IPS-18a (cell line): ENCODE data around the gene RRP36.
A peak's percentile ranks its signal among the peaks of the same experiment; 100 is the strongest.

Source experiments
- H3K27ac ChIP-seq: one replicate; pipeline ENCODE4 v1.5.1; 2013; ENCODE audit warnings: low read length
- H3K27me3 ChIP-seq: one replicate; pipeline ENCODE4 v1.6.1; 2013; ENCODE audit warnings: mild to moderate bottlenecking, low read length; ENCODE audit not compliant: control insufficient read depth, insufficient read depth
- H3K36me3 ChIP-seq: one replicate; pipeline ENCODE4 v1.6.1; 2013; ENCODE audit warnings: low read depth, low read length; ENCODE audit not compliant: control insufficient read depth
- H3K4me1 ChIP-seq: one replicate; pipeline ENCODE4 v1.6.1; 2013; ENCODE audit warnings: low read depth, low read length; ENCODE audit not compliant: control insufficient read depth
- H3K4me3 ChIP-seq: one replicate; pipeline ENCODE4 v1.5.1; 2013; ENCODE audit warnings: low read length
- H3K9ac ChIP-seq: one replicate; pipeline ENCODE4 v1.6.1; 2013; ENCODE audit warnings: mild to moderate bottlenecking, low read length, moderate library complexity
- H3K9me3 ChIP-seq: one replicate; pipeline ENCODE4 v1.6.1; 2013; ENCODE audit warnings: low read depth, low read length; ENCODE audit not compliant: control insufficient read depth

The RRP36 gene, protein sequence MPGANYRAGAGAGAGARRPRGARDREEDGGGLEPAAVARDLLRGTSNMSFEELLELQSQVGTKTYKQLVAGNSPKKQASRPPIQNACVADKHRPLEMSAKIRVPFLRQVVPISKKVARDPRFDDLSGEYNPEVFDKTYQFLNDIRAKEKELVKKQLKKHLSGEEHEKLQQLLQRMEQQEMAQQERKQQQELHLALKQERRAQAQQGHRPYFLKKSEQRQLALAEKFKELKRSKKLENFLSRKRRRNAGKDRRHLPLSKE

DNA sequence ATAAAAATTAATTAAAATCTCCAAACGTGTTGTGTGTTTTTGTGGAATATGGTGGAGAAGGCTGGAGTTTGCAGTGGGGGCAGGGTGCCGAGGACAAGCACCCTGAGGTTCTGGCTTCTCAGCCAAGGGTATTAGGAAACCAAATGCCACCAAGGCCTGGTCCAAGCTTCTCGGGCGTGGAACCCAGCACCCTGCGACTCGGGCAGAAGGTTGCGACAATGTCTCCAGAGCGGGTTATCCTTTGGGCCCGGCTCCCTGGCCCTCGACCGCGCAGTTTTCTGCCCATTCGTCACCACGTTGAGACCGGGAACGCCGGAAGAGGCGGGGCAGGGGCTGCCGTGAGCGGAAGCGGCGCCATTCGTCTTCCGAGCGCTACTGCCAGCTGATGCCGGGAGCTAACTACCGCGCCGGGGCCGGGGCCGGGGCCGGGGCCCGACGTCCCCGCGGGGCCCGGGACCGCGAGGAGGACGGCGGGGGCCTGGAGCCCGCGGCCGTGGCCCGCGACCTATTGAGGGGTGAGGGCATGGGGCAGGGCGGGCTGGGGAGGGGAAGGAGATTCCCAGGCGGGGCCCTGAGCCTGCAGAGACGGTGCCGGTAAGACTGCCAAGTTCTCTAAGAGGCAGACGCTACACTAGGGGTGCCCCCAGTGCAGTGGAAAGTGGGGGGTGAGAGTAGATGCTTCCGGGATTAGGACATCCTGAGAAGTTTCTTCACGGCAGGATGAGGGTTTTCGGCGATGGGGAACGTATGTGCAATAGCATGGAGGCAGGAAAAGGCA, at the start of gene RRP36:
TSS of gene RRP36 (plus strand) at position 354 of the 778 bp plus-strand sequence. CDS start at position 386, 32 bp downstream.
- H3K27ac ChIP-seq: peak within 1 kb of the TSS; percentile 82
- H3K36me3 ChIP-seq: peaks cover 41% of the 10 kb centered on the region
- H3K27me3 ChIP-seq: no peaks in the 10 kb centered on the region
- peak within 1 kb of the TSS; percentile 97 for H3K4me3 ChIP-seq
- peak within 1 kb of the TSS; percentile 90 for H3K9ac ChIP-seq
- no peaks in the 10 kb centered on the region for H3K4me1 ChIP-seq
- H3K9me3 ChIP-seq: no peaks in the 10 kb centered on the region

DNA sequence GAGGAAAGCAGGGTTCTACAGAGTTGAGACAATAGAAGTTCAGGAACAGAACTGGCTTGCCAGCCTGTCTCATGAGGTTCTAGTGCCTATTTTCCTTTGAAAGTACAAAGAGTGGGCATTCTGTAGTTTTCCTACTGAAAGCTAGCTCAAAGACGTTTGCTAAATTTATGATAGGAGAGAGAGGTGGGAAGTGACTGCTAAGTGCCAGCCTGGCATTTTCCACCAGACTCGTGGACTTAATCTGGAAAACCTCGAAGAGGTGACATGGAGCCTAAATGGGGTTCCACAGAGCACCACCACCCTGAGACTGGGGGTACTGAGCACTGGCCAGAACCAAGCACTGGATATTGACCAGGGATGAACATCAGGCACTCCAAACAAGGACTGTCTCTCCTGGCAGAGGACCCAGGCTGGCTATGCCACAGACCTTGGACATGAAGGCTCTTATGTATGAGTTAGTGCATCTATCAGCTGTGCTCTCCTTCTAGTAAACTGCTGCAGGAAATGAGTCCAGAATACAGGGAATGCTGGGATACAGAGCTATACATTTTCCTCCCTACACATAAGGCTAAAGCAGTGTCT, 49.6 kb upstream of the RRP36 start:
- no peaks in the 10 kb centered on the region for H3K4me1 ChIP-seq
- no peaks in the 10 kb centered on the region for H3K9me3 ChIP-seq
- H3K9ac ChIP-seq: no peak overlapping the region
- H3K27me3 ChIP-seq: no peaks in the 10 kb centered on the region
- H3K27ac ChIP-seq: no peak overlapping the region
- no peak overlapping the region for H3K4me3 ChIP-seq
- H3K36me3 ChIP-seq: no peaks in the 10 kb centered on the region

DNA sequence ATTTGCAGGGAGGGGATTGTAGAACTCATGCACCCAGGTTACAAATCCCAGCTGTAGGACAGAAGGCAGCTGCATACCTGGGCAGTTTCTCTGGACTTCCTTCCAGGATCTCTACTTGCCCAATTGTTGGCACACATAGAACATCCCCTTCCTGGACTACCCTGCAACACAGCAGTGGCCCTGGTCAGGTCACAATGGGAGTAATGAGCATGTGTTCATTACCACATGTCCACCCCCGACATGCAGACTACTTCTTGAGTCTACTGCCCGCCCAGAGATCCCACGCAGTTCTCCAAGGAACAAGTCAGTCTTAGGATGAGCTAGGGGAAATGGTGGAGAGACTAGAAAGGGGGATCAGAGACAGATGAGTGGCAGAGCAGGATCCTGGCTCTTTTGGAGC, 47.5 kb upstream of the RRP36 start:
- Histone ChIP-seq H3K4me3 (no peak overlapping the region), H3K27ac (no peak overlapping the region), H3K4me1 (no peaks in the 10 kb centered on the region), H3K9me3 (no peaks in the 10 kb centered on the region), H3K9ac (no peak overlapping the region), H3K36me3 (no peaks in the 10 kb centered on the region), H3K27me3 (no peaks in the 10 kb centered on the region)

DNA sequence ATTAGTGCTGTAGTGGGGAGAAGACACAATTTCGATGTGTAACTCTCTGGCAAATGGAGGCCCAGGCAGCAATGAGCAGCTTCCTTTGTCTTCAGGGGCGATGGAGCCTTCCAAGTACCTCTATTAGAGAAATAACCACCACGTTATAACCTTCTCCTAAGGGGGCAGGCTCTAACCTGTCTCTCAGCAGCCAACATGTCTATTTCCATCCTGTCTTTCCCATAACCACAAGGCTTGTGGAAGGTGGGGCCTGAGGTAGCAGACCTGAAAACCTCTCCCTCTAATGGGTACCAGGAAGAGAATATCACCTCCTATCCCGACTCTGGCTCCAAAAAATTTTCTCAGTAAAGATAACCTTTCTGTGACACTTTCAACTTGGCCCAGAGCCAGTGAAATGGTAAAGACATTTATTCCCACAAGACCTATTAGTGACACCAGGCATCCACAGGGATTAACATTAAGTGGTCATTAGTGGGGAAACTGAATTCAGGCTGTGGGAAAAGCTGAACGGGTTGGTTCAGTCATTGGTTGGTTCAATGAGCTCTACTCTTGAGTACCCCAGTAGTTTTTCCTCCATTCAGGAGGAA, 46.4 kb upstream of the RRP36 start:
- Histone ChIP-seq H3K36me3 (no peaks in the 10 kb centered on the region), H3K9ac (no peak overlapping the region), H3K27me3 (no peaks in the 10 kb centered on the region), H3K9me3 (no peaks in the 10 kb centered on the region), H3K27ac (no peak overlapping the region), H3K4me3 (no peak overlapping the region), H3K4me1 (peaks cover 5% of the 10 kb centered on the region)

DNA sequence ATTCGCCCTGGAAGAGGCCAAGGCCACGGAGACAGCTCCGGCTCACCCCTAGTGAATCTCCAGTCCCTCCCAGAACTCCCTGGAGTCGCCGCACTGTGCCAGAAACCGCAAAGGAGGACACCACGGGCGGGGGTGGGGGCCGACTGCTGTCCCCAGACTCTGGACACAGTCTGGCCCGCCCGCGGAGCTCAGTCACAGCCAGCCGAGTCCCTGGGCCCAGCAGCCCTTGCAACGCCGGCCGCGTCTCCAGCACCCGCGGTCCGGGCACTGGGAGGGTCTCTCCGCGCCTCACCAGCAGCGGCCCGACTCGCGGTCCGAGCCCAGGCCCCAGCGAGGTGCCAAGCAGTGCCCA, 43.0 kb upstream of the RRP36 start:
- Histone ChIP-seq H3K27ac (no peak overlapping the region), H3K4me1 (peaks cover 5% of the 10 kb centered on the region), H3K9ac (peak overlapping the region; percentile 59), H3K27me3 (no peaks in the 10 kb centered on the region), H3K9me3 (no peaks in the 10 kb centered on the region), H3K36me3 (no peaks in the 10 kb centered on the region), H3K4me3 (peak overlapping the region; percentile 61)

DNA sequence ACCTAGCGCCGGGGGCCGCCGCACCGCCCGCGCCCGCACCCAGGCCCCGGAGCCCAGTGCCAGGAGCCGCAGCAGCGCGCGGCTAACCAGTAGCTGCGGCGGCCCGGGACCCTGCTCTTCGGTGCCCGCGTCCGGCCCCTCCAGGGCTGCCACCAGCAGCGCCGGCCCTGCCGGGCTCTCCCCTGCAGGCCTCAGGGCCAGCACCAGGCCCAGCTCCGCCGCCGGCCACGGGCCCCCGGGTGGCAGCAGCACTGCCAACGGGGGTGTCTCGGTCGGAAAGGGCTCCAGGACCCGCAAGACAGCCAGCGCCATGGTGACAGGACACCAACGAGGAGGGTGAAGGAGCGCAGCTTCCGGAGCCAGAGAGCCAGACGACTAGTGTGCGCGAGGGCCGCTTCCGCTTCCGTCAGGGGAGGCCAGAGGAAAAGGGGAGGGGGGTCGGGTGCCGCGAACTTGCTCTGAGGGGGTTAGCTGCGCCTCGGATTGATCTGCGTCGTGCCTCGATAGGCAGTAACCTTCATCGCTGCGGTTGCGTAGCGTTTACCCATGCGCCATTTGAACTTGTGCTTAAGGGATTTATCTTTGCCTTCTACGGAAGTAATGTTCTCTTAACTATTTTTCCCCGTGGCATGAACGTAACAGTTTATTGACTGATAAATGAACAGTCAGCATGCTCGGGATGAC, 42.4 kb upstream of the RRP36 start, which contains the start of gene PEX6:
TSS of gene PEX6 (minus strand) at position 343 of the 684 bp plus-strand sequence. CDS start at position 312, 31 bp downstream.
- peak within 1 kb of the TSS; percentile 16 for H3K27ac ChIP-seq

DNA sequence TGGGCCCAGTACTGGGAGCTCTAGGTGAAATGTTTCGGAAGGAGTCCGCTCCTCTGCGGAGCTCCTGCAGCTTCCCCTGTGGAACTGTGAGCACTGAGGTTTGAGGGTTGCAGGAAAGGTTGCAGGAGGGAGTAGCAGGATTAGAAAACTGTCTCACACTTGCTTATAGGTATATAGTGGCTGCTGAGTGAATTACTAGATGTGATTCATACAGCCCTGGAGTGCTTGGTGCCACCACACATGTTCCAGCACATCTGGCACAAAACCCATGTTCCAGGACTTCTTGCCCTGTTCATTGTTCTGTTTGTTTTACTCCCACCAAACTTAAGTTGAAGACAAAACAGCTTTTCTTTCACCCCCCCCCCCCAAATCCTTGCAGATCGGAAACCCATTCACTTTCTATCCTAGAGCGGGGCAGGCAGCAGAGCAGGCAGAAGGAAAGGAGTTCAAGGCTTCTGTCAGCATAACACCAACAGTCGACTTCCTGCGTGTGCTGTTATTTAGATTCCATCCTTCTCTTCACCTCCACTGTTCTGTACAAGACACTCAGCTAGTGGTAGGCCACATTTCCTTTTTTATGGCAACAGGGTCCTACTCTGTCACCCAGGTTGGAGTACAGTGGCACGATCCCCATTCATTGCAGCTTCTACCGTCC, 41.8 kb upstream of the RRP36 start:
- no peaks in the 10 kb centered on the region for H3K9me3 ChIP-seq
- peak overlapping the region; percentile 61 for H3K4me3 ChIP-seq
- H3K27me3 ChIP-seq: no peaks in the 10 kb centered on the region
- peak overlapping the region; percentile 50 for H3K9ac ChIP-seq
- H3K4me1 ChIP-seq: peaks cover 5% of the 10 kb centered on the region
- H3K36me3 ChIP-seq: no peaks in the 10 kb centered on the region
- peak overlapping the region; percentile 16 for H3K27ac ChIP-seq

More for the DNA sequence above, 42.4 kb upstream of the RRP36 start, which contains the start of gene PEX6:
- no peaks in the 10 kb centered on the region for H3K9me3 ChIP-seq
- H3K4me3 ChIP-seq: peak within 1 kb of the TSS; percentile 61
- H3K4me1 ChIP-seq: peaks cover 5% of the 10 kb centered on the region
- no peaks in the 10 kb centered on the region for H3K36me3 ChIP-seq
- peak within 1 kb of the TSS; percentile 59 for H3K9ac ChIP-seq
- no peaks in the 10 kb centered on the region for H3K27me3 ChIP-seq

DNA sequence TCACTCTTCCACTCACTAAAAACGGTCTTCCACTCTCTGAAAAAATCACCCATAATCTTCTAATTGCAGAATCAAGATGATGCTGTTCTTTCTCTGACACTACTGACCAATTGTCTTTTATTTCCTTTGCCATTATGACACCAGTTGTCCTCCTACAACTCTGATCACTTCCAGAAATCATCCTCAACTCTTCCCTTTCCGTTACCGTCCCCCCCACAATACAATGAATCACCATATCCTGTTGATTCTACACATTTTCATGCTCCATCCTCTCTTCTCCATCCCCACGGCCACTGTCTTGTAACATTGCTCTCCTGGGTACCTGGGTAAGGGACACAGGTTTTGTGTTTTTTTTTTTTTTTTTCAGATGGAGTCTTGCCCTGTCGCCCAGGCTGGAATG, 39.6 kb upstream of the RRP36 start:
- no peak overlapping the region for H3K4me3 ChIP-seq
- no peaks in the 10 kb centered on the region for H3K9me3 ChIP-seq
- no peak overlapping the region for H3K27ac ChIP-seq
- no peaks in the 10 kb centered on the region for H3K27me3 ChIP-seq
- H3K36me3 ChIP-seq: no peaks in the 10 kb centered on the region
- peaks cover 5% of the 10 kb centered on the region for H3K4me1 ChIP-seq
- H3K9ac ChIP-seq: no peak overlapping the region

DNA sequence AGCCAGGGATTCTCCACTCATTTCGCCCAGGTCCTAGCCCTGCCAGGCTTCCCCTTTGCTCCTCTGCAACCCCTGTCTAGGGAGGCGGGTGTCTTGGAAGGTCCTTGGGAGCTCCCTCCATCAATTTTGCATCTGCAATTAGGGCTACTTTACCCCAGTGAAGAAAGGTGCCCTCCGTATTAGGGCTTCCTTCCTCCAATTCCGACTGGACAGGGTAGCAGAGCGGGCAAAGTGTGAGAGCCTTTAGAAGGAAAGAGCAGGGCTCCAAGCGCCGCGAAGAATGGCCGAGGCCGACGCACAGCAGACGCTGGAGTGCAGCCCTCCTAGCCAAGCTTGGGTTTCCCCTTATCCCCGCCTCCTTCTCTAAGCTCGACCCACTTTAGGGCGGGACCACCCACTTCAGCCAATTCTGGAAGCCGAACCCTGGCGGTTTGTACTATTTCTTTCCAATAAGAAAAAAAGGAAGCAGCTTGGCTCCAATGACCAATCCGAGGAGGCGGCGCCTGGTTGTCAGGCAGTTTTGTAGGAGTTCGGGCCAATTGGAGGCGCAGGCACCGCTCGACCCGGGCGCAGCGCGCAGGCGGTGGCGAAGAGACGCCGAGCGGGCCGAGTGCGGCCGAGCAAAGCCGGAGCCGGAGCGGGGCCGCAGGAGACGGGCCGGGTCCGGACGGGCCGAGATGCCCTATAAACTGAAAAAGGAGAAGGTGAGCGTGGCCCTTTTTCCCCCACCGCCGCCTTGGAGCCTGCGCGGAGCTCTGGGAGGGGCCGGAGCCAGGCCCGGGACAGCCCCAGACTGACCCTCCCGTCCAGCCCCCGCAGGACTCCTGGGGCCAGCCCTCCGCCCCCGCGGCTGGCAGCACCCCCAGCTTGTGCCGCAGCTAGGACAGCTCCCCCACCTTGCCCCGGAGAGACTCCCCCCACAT, 37.2 kb upstream of the RRP36 start, which contains the start of gene PPP2R5D:
TSS of gene PPP2R5D (plus strand) at position 570 of the 923 bp plus-strand sequence. CDS start at position 678, 108 bp downstream.
- Histone ChIP-seq H3K9ac (peak within 1 kb of the TSS; percentile 70), H3K4me1 (peaks cover 5% of the 10 kb centered on the region), H3K36me3 (peaks cover 1% of the 10 kb centered on the region), H3K4me3 (peak within 1 kb of the TSS; percentile 79), H3K27ac (peak within 1 kb of the TSS; percentile 82), H3K9me3 (no peaks in the 10 kb centered on the region), H3K27me3 (no peaks in the 10 kb centered on the region)

DNA sequence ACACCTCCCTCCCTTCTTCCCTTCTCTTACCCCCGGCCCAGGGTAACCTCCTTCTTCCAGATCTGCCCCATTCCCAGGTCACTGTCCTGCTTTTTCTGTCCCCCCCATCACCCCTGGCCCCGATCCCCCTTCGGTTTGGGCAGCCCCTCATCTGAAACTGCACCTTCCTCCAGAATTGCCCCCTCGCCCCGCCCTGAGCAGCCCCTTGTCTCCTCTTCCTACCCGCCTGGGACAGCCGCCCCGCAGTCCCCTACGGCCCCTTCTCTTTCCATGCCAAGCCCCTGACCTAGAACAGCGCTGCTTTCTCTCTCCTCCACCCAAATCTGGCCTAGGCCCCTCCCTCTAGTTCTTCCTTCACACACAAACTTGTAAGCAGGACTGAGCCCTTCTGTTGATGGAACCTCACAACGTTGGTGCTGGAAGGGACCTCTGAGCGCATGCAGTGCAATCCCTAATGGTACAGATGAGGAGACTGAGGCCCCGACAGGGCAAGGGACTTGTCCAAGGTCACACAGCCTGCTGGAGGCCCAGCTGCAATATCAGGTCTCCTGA, 36.4 kb upstream of the RRP36 start:
- Histone ChIP-seq H3K36me3 (peaks cover 9% of the 10 kb centered on the region), H3K4me1 (no peaks in the 10 kb centered on the region), H3K9me3 (no peaks in the 10 kb centered on the region), H3K27ac (no peak overlapping the region), H3K27me3 (no peaks in the 10 kb centered on the region), H3K9ac (peak overlapping the region; percentile 70), H3K4me3 (peak overlapping the region; percentile 79)
